GM18858 (cell line): Measurements from ENCODE around the gene CSGALNACT2.
"Not testable (repeated sequence)": the region's sequence is repeated elsewhere in the genome, so short reads cannot be mapped to it uniquely, and the experiment has no call there.

ENCODE experiments used
- ATAC-seq: cut with Tn5 transposase; IDR thresholded peaks from one replicate; pipeline ENCODE4 v1.9.1; 2021; ENCODE audit not compliant: unreplicated experiment

Gene CSGALNACT2

DNA sequence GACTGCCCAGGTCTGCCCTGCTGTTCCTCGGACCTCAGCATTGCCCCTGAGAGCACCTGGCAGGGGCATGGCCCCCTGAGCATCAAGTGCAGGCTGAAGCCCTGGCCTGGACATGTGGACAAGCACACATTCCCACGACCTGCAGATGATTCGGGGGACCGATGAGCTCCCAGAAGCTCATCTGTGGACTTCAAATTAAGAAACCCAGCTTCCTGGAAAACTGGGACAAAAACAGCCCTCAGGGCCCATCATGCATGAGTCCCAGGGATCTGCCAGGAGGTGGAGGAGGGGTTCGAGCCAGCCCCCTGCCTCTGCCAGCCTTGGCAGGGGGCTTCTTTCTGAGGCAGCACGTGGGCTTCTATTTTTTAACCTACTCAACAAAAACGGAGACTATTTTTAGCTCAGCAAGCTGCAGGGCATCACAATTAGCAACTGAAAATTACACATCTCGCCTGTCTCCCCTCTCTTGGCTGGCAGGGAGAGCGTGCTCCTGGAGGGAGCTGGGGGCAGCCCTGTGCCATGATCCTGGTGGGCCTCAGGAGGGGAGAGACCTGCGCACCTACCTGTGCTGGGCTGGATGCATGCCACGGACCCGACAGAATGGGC is 76.8 kb downstream of the CSGALNACT2 start:
- no peak for ATAC-seq

GRCh38 chr10:43215758-43216455 is 77.7 kb downstream of the CSGALNACT2 start:
- ATAC-seq, result no peak

- ATAC-seq, result no peak
These were observed 78.8 kb downstream of the CSGALNACT2 start for GRCh38 chr10:43216931-43217562.

DNA sequence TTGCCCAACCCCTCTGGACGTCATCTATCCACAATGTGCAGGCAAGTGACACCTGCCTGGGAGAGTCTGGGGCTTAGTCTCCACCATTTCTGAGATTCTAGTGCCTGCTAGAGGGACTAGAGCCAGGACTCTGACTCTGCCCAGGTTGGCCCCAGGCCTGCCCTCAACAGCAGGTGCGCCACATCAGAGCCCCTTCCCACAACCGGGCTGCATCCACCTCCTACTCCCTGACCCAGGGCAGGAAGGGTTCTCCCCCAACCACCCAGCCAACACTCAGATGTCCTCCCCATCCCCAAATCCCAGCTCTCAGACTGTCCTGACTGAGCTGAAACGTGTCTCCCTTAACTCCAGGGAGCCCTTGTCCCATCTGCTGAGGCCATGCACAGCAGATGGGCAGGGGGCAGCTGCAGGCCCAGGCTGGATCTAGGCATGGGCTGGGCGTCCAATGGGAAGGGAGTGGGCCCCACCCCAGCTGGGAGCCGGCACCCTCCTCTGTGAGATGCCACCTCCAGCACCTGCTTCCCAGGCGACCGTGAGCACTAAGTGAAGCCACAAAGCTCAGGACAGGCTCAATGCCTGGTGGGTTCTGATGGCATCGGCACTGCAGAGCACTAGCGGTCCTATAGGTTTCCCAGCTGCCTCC is 79.4 kb downstream of the CSGALNACT2 start:
- ATAC-seq, result no peak

DNA sequence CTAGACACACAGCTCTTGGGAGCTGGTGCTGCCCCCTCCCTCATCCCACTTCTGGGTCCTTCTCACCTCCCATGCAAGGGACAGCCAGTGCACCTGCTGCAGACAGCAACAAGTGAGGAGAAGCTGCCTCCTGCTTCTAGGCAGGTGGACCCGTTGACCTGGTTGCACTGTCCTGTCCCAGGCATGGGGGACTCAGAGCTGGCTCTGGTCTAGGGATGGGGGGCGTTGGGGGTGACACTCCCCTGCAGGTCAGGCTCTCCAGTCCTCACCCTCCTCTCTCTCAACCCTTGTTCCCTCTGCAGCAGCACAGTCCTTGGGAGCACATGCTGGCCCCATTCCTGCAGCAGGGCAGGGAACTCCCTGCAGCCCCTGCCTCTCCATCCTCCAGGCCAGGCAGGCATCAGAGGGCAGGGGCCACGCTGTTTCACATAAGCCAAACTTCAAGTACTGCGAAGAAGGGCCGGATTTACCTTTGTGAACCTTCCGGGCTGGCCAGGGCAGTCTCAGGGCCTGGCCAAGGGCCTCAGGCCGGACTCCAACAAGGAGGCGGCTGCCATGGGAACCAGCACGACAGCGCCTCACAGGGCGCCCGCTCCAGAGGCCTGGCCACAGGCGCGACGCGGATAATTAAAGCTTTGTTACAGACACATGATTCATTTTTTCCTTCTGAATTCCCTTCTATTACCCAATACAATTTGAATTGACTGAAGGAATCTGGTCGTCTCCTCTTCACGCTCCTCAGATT is 80.1 kb downstream of the CSGALNACT2 start:
- ATAC-seq, result no peak

DNA sequence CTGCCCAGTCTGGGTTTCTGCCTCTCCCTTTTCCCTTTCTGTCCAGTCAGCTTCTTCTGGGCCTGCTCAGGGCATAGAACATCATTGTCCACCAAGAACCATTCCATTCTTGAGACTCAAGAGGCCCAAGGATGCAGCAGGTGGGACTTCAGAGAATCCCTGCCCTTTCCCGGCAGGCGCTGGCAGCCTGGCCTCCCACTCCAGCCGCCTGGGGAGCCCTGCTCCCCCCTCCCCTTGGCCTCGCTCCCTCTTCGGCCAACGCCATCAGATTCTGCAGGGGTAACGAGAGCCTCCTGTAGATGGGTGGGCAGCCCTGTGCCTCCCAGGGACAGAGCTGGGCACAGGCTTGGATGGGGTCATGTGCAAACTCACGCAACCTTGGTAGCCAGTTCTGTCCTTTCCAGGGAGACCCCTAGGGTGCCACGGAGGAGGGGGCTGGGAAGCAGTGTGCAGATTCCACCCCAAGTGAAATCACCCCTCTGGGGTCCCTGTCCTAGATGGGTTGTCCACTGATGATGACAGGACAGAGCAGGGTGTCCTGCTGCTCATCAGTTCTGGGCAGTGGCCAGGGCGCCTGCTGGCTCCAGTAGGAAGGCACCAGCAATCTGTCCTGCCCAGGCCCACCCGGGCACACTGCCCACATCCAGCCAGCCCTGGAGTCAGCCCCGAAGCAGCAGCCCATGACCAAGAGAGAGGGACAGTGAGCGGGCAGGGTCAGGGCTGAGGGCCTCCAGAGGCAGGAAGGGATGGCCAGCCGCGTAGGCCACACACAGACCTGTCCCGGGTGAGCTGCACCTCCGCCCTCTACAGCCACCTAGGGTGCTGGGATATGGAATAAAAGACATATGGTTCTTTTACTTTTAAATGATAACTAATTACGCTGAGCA is 80.9 kb downstream of the CSGALNACT2 start:
- no peak for ATAC-seq

DNA sequence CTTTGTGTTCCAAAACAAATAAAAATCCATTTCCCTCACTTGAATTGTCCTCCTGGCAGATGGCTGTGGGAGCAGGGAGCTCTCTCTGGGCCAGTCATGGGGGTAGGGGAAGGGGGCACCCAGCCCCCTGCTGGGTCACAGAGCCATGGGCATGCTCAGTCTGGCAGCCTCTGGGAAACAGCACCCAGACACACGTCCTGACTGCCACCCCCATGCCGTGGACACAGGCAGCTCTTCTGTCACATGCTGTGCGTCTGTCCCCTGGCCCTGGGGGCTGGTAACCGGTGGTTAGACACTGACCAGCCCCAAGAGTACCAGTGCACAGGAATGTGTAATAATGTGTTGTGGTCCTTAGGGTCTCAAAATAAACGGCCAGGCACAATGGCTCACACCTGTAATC is 81.6 kb downstream of the CSGALNACT2 start:
- no peak for ATAC-seq

- not testable (repeated sequence) for ATAC-seq
These were observed 82.0 kb downstream of the CSGALNACT2 start for GRCh38 chr10:43220251-43220650.

GRCh38 chr10:43220657-43221418 is 82.6 kb downstream of the CSGALNACT2 start:
- ATAC-seq, result no peak

DNA sequence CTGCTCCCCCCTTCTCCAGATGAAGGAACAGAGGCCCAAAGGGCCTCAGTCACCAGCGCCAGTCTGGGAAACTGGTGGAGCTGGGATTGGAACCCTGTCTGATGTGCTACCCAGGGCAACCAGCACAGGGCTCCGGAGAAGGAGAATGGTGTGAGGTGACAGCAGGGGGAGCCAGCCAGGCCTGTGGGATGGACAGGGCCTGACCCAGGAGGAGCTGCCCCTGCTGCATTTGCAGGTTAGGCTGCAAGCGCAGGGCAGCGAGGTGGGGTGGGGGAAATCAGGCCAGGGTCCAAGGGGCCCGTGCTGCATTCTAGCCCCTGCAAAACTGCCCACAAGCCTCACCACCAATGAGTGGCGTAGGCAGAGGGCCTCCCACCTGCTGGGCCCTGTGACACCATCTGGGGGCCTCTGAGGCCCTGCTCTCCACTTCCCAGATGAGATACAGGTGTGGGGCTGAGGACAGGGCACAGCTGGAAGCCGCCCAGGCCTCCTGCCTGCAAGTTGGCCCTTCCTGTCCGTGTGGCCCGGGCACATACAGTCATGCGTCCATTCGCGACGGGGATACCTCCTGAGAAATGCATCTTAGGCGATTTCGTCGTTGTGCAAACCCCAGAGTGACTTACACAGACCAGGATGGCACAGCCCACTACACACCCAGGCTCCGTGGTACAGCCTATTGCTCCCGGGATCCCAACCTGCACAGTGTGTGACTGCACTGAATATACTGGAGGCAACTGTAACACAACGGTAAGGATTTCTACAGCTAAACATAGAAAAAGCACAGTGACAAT is 83.4 kb downstream of the CSGALNACT2 start:
- ATAC-seq, result no peak

- ATAC-seq, result no peak
These were observed 84.0 kb downstream of the CSGALNACT2 start for GRCh38 chr10:43222210-43222720.

GRCh38 chr10:43223056-43223455 is 84.8 kb downstream of the CSGALNACT2 start:
- no peak for ATAC-seq

- no peak for ATAC-seq
These were observed 86.1 kb downstream of the CSGALNACT2 start for GRCh38 chr10:43224321-43224720.

DNA sequence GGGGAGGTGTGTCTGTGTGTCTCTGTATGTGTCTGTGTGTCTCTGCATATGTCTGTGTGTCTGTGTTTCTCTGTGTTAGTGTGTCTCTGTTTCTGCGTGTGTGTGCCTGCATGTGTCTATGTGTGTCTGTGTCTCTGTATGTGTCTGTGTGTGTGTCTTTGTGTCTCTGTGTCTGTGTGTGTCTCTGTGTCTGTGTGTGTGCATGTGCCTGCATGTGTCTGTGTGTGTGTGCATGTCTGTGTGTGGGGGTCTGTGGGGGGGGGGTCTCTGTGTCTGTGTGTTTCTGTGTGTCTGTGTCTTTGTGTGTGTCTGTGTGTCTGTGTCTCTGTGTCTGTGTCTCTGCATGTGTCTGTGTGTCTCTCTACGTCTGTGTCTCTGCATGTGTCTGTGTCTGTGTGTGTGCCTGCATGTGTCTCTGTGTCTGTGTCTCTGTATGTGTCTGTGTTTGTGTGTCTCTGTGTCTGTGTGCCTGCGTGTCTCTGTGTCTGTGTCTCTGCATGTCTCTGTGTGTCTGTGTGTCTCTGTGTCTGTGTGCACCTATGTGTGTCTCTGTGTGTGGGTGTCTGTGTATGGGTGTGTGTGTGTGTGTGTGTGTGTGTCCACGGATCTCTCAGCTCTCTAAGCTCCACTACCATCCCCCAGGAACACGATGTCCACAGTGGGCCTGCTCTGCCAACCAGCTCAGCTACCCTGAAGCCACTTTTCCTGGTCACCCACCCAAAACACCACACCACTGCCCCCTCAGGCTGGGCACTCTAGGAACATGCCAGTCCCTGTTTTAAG is 87.0 kb downstream of the CSGALNACT2 start:
- no peak for ATAC-seq

DNA sequence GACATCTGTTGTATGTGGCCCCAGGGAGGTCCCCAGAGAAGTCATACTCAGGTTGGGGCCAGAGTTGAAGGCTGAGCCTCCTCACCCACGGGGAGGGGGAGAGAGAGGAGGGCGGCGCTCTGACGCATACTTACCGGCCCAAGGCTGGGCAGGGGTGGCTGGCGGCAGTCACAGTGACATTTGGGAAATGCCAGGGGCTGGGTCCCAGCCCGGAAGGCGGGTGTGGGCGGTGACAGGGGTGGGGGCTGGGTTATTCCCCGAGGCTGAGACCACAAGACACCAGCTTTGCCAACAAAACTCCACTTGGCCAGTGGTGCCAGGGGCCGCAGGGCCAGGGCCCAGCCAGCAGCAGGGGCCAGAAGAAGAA is 87.5 kb downstream of the CSGALNACT2 start:
- no peak for ATAC-seq

- ATAC-seq, result no peak
These were observed 88.2 kb downstream of the CSGALNACT2 start for GRCh38 chr10:43226441-43226840.
